ENCODE results near the gene ABCA1.

Gene ABCA1

GRCh38 chr9:104746798-104747197 lies 181.2 kb downstream of the ABCA1 start:
- TF ChIP-seq, protein P1, sequence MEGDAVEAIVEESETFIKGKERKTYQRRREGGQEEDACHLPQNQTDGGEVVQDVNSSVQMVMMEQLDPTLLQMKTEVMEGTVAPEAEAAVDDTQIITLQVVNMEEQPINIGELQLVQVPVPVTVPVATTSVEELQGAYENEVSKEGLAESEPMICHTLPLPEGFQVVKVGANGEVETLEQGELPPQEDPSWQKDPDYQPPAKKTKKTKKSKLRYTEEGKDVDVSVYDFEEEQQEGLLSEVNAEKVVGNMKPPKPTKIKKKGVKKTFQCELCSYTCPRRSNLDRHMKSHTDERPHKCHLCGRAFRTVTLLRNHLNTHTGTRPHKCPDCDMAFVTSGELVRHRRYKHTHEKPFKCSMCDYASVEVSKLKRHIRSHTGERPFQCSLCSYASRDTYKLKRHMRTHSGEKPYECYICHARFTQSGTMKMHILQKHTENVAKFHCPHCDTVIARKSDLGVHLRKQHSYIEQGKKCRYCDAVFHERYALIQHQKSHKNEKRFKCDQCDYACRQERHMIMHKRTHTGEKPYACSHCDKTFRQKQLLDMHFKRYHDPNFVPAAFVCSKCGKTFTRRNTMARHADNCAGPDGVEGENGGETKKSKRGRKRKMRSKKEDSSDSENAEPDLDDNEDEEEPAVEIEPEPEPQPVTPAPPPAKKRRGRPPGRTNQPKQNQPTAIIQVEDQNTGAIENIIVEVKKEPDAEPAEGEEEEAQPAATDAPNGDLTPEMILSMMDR (IDR thresholded peaks at IDR 0.05; ENCODE audit: low read length, missing control alignments) = no peak
- no peak for DNase-seq (ENCODE audit: low read depth)
- peak overlapping the region; percentile 76 for H3K4me3 ChIP-seq (replicated peaks; ENCODE audit: low read depth, low read length)

- TF ChIP-seq, protein P1 (IDR thresholded peaks at IDR 0.05; ENCODE audit: low read length, missing control alignments) = no peak
- no peak for DNase-seq (ENCODE audit: low read depth)
- H3K4me3 ChIP-seq (replicated peaks; ENCODE audit: low read depth, low read length) = no peak overlapping the region
These were observed 181.7 kb downstream of the ABCA1 start for GRCh38 chr9:104746285-104746684.

DNA sequence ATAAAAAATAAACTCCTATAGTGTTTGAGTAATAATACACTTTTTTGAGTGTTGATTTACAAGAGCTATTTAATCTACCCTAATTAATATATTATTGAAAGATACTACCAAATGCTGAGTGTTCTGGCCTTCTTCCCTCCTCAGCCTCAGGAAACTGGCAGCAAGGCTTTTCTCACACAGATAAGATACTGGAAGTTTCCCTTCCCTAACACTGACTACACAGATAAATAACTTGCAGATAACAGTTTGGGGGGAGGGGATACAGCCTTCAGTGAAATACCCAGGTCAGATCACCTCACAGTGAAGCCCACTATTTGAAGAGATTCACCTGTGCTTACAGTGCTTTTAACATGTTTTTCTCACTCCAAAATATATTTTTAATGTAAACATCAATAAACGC lies 182.1 kb downstream of the ABCA1 start:
- TF ChIP-seq, protein P1 (IDR thresholded peaks at IDR 0.05; ENCODE audit: low read length, missing control alignments) = no peak
- no peak overlapping the region for H3K4me3 ChIP-seq (replicated peaks; ENCODE audit: low read depth, low read length)

GRCh38 chr9:104743376-104743985 lies 184.5 kb downstream of the ABCA1 start:
- TF ChIP-seq, protein P1 (IDR thresholded peaks at IDR 0.05; ENCODE audit: low read length, missing control alignments) = peak; percentile 69
- no peak overlapping the region for H3K4me3 ChIP-seq (replicated peaks; ENCODE audit: low read depth, low read length)
- DNase-seq (ENCODE audit: low read depth) = peak; percentile 86

More for the DNA sequence above, 182.1 kb downstream of the ABCA1 start:
- no peak for DNase-seq (ENCODE audit: low read depth)

GRCh38 chr9:104740621-104741020 lies 187.3 kb downstream of the ABCA1 start:
- DNase-seq (ENCODE audit: low read depth) = peak; percentile 66
- TF ChIP-seq, protein P1 (IDR thresholded peaks at IDR 0.05; ENCODE audit: low read length, missing control alignments) = no peak
- H3K4me3 ChIP-seq (replicated peaks; ENCODE audit: low read depth, low read length) = no peak overlapping the region

GRCh38 chr9:104738452-104738851 lies 189.5 kb downstream of the ABCA1 start:
- no peak for DNase-seq (ENCODE audit: low read depth)
- TF ChIP-seq, protein P1 (IDR thresholded peaks at IDR 0.05; ENCODE audit: low read length, missing control alignments) = no peak
- no peak overlapping the region for H3K4me3 ChIP-seq (replicated peaks; ENCODE audit: low read depth, low read length)

Data from fibroblast of pulmonary artery (primary cell).